NT2/D1 (cell line): ENCODE results near the gene NACA2.

Source experiments
- SUZ12 ChIP-seq: IDR thresholded peaks from 2 replicates; pipeline ENCODE4 v1.6.1; 2011; ENCODE audit not compliant: insufficient read length, insufficient read depth; ENCODE audit errors: extremely low read depth
- YY1 ChIP-seq: IDR thresholded peaks from 2 replicates; pipeline ENCODE4 v1.6.1; 2011; ENCODE audit not compliant: insufficient read length, insufficient read depth

- TF ChIP-seq YY1: no peak
- TF ChIP-seq SUZ12: no peak
Observed at GRCh38 chr17:61575352-61575975, 15.6 kb downstream of the NACA2 start.
